NCI-H2196 (cell line): ENCODE data around the gene OR2T8.
"Not testable (repeated sequence)": the region's sequence is repeated elsewhere in the genome, so short reads cannot be mapped to it uniquely, and the experiment has no call there.

Source experiments
- DNase-seq: peaks from one replicate; lab custom pipeline; 2025; ENCODE audit not compliant: unreplicated experiment; lab: John Stamatoyannopoulos, UW

OR2T8 gene, protein sequence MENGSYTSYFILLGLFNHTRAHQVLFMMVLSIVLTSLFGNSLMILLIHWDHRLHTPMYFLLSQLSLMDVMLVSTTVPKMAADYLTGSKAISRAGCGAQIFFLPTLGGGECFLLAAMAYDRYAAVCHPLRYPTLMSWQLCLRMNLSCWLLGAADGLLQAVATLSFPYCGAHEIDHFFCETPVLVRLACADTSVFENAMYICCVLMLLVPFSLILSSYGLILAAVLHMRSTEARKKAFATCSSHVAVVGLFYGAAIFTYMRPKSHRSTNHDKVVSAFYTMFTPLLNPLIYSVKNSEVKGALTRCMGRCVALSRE

GRCh38 chr1:247919952-247920351 lies at the start of gene OR2T8:
TSS of gene OR2T8 (plus strand) at chr1:247920252. CDS start at chr1:247921018, 766 bp downstream.
- DNase-seq, result no peak

- no peak for DNase-seq
Observed at GRCh38 chr1:247883346-247883745, 36.7 kb upstream of the OR2T8 start.

GRCh38 chr1:247884797-247885413 lies 35.1 kb upstream of the OR2T8 start:
- DNase-seq, result no peak

DNA sequence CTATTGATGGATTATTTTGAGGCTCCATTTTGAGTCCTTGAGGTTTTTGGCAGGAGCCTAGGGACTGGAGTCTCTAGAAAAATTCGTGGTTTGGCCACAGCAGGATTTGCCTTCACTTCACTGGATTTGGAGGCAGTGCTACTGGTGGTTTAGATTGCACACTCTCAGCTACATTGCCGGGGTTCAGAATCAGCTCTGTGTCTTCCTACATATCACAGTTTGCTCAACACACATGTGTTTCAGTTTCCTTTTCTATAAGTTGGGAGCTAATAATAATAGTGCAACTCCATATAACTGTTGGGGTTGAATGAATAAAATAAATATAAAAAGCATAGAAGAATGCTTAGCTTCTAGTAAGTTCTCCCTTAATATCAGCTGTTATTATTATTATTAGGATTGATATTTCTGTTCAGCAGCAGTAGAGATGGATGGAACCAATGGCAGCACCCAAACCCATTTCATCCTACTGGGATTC lies 24.9 kb upstream of the OR2T8 start, which contains the start of gene OR2W3:
TSS of gene OR2W3 (plus strand) at position 425 of the 475 bp plus-strand sequence. CDS start at position 425, 0 bp downstream.
- no peak for DNase-seq

DNA sequence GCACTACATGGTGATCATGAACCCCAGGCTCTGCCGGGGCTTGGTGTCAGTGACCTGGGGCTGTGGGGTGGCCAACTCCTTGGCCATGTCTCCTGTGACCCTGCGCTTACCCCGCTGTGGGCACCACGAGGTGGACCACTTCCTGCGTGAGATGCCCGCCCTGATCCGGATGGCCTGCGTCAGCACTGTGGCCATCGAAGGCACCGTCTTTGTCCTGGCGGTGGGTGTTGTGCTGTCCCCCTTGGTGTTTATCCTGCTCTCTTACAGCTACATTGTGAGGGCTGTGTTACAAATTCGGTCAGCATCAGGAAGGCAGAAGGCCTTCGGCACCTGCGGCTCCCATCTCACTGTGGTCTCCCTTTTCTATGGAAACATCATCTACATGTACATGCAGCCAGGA lies 24.1 kb upstream of the OR2T8 start:
- DNase-seq, result no peak

- no peak for DNase-seq
Observed at GRCh38 chr1:247904122-247904521, 15.9 kb upstream of the OR2T8 start.

GRCh38 chr1:247905181-247905580 lies 14.9 kb upstream of the OR2T8 start:
- no peak for DNase-seq

DNA sequence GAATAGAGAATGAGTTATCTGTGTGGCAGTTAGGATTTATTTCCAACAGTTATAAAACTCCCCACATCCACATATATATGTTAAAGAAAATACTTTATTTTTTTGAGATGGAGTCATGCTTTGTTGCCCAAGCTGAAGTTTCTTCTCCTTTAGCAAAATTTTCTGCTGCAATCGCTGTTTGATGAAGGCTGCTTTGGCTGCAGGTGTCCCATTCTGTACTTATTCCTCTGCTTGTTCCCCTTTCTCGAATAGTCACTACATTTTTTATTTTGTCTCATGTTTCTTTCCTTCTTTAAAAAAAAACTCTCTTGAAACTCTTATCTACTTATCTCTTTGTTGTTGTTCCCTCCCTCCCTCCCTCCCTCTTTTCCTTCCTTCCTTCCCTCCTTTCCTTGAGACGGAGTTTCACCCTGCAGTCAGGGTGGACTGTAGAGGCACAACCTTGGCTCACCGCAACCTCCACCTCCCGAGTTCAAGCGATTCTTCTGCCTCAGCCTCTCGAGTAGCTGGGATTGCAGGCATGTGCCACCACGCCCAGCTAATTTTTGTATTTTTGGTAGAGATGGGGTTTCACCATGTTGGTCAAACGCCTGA lies 14.0 kb upstream of the OR2T8 start:
- DNase-seq, result no peak

DNA sequence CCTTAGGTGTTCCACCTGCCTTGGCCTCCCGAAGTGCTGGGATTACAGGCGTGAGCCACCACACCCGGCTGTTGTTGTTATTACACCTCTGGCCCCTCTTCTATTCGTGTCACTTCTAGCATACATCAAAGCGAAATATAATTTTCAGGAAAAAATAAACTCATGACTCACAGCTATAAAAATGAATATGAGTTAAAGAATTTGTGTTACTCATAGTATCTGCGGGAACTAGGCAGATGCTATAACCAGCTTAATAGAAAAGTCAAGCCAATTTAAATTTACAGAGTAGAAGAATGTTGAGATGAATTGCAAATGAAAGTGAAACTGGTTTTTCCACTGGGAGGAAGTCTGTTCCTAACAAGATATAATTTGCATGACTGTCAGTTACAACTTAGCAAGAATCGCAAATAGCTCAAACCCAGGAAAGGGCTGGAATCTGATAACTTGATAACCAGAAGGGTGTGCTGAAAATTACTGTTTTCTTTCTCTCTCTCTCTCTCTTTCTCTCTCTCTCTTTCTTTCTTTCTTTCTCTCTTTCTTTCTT lies 13.5 kb upstream of the OR2T8 start:
- no peak for DNase-seq

GRCh38 chr1:247908766-247909165 lies 11.3 kb upstream of the OR2T8 start:
- no peak for DNase-seq

GRCh38 chr1:247913786-247914185 lies 6.3 kb upstream of the OR2T8 start:
- DNase-seq, result no peak

- DNase-seq, result no peak
Observed at GRCh38 chr1:247914941-247915662, 5.0 kb upstream of the OR2T8 start.

DNA sequence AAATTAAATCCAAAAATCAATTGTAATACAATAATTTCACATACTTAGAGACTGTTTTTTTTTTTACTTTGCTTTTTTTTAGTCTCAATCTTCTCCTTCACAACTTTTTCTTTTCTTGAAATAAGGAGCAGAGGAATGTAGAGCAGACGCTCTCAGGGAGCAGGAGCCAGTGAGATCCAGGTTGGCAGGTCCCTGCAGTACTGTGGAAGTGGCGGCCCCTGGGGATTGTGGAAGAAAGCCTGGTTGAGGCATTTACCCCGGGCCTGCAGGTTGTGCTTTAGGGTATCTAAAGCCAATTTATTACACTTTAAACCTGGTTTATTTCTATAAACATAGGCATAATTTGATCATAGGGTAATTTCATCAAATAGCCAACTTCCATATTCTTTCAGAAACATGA lies 3.9 kb downstream of the OR2T8 start:
- no peak for DNase-seq

DNA sequence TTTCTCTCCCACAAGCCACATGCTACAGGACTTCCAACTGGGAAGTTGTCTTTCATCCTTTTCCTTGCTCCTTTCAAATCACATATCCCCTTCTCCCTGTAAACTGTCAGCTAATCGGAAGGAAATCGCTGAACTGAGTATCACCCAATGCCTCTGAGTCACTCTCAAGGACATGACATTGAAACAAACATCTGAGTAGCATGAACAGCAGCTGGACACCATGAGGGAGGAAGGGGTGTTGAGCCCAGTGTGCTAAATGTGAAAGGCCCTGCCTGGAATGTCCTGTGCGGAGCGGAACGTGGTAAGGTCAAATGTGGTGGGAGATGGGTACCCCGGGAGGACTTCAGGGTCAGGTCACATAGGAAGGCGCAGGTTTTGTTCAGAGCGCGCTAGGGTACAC lies 4.8 kb downstream of the OR2T8 start, which contains the start of gene OR2AJ1:
TSS of gene OR2AJ1 (plus strand) at position 22 of the 400 bp plus-strand sequence. CDS start 8,880 bp downstream, outside the sequence.
- DNase-seq, result no peak

DNA sequence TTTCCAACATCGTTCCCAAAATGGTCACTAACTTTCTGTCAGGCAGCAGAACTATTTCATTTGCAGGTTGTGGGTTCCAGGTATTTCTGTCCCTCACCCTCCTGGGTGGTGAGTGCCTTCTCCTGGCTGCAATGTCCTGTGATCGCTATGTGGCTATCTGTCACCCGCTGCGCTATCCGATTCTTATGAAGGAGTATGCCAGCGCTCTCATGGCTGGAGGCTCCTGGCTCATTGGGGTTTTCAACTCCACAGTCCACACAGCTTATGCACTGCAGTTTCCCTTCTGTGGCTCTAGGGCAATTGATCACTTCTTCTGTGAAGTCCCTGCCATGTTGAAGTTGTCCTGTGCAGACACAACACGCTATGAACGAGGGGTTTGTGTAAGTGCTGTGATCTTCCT lies 13.9 kb downstream of the OR2T8 start:
- no peak for DNase-seq

- DNase-seq, result no peak
Observed at GRCh38 chr1:247935781-247936180, 15.7 kb downstream of the OR2T8 start.

GRCh38 chr1:247936415-247936814 lies 16.4 kb downstream of the OR2T8 start:
- no peak for DNase-seq

DNA sequence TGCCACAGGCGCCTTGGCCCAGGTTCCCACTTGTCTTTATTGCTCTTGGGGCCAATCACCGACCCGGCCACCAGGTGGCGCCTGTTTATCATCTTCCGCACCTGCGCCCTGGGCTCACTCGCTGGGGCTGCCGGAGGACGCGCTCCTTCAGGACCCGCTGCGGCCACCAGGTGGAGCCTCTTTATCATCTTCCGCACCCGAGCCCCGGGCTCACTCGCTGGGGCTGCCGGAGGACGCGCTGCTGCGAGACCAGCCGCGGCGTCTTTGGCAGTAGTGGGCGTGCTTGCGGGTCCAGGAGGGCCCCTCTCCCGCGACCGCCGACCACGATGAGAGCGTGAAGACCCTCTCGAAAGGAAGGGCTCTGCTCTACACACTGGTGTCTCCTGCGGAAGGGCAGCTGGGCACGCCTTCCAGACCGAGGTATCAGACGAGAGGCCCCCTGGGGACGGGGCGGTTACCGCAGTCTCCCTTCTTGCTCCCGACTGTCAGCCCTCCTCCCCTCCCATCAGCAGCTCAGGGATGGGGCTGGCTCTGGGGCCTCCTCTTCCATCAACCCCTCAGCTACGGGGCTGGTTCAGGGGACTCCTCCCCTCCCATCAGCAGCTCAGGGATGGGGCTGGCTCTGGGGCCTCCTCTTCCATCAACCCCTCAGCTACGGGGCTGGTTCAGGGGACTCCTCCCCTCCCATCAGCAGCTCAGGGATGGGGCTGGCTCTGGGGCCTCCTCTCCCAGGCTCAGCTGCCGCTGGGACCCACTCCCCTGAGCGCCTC lies 17.1 kb downstream of the OR2T8 start:
- DNase-seq, result not testable (repeated sequence)

DNA sequence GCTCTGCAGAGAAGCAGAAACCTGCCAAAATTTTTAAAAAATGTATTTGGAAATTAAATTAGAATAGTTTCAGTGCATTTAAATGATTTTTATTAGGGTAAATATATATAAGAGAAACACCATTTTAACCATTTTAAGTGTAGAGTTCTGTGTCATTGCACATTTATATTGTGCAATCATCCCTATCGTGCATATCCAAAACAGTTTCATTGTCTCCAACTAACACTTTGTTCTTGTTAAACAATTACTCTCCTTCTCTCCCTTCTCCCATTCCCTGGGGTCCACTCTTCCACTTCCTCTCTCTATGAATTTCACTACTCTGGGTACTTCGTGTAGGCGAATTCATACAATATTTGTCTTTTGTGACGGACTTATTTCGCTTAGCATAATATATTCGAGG lies 22.6 kb downstream of the OR2T8 start:
- no peak for DNase-seq

DNA sequence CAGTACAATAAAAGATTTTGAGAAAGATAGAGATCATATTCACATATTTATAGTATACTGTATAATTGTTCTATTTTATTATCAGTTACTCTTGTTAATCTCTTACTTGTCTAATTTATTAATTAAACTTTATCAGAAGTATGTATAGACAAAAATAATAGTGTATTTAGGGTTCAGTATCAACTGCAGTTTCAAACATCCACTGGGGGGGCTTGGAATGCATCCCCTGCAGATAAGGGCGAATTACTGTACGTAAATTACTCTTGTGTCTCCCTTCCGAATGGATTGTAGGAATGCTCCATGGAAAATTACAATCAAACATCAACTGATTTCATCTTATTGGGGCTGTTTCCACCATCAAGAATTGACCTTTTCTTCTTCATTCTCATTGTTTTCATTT lies 28.5 kb downstream of the OR2T8 start, which contains the start of gene OR2L8:
TSS of gene OR2L8 (plus strand) at position 301 of the 400 bp plus-strand sequence. CDS start at position 301, 0 bp downstream.
- no peak for DNase-seq
